Natural killer cell treated with Interleukin-12 subunit alpha and Interleukin-12 subunit beta and Interleukin-15 and Interleukin-18, amount 100 ng/mL, for 72 hours (primary cell): ENCODE data around the gene SLC49A3. TPM values are rescaled to one million over a fixed set of nuclear protein-coding genes. Genes with fewer than 3 reads are reported as not detected.
"Not testable (repeated sequence)": the region's sequence is repeated elsewhere in the genome, so short reads cannot be mapped to it uniquely, and the experiment has no call there.

Source experiments
- ATAC-seq, 2 donors: fragments of 150-1000 bp; cut with Tn5 transposase in 1 of 2; sonication (Bioruptor Pico), chemical (Tn5 transposase) in 1 of 2; 2 replicates each; pipeline ENCODE4 v1.10.0; 2021
- DNase-seq: peaks from one replicate; pipeline ENCODE4 v3.0.0; 2022; ENCODE audit warnings: low spot score
- H3K27ac Mint-ChIP-seq, 2 donors: 1 replicate in 1 of 2; 2 replicates in 1 of 2; pipeline ENCODE4 v1.8.0; 2022; ENCODE audit warnings: mixed read lengths in 2 of 2, mild to moderate bottlenecking in 1 of 2, moderate library complexity in 1 of 2
- H3K27me3 Mint-ChIP-seq, 2 donors: 1 replicate in 1 of 2; 2 replicates in 1 of 2; pipeline ENCODE4 v1.8.0; 2022; ENCODE audit warnings: mixed read lengths in 2 of 2
- H3K36me3 Mint-ChIP-seq: one replicate; pipeline ENCODE4 v1.8.0; 2022; ENCODE audit warnings: mixed read lengths
- H3K4me1 Mint-ChIP-seq, 2 donors: 1 replicate in 1 of 2; 2 replicates in 1 of 2; pipeline ENCODE4 v1.8.0; 2022; ENCODE audit warnings: low read depth in 2 of 2, mixed read lengths in 2 of 2, mild to moderate bottlenecking in 1 of 2
- H3K4me3 Mint-ChIP-seq: one replicate; pipeline ENCODE4 v1.8.0; 2022; ENCODE audit warnings: mixed read lengths
- H3K9me3 Mint-ChIP-seq: 2 replicates; pipeline ENCODE4 v1.8.0; 2022; ENCODE audit warnings: mixed read lengths
- total RNA-seq, 2 donors: library from RNA; stranded (reverse); gene quantifications; one replicate each; pipeline ENCODE4 v1.2.3, GENCODE V29; 2022

The SLC49A3 gene
- total RNA-seq, 2 donors from 2014 or later = 10.5 to 15.9 TPM

DNA sequence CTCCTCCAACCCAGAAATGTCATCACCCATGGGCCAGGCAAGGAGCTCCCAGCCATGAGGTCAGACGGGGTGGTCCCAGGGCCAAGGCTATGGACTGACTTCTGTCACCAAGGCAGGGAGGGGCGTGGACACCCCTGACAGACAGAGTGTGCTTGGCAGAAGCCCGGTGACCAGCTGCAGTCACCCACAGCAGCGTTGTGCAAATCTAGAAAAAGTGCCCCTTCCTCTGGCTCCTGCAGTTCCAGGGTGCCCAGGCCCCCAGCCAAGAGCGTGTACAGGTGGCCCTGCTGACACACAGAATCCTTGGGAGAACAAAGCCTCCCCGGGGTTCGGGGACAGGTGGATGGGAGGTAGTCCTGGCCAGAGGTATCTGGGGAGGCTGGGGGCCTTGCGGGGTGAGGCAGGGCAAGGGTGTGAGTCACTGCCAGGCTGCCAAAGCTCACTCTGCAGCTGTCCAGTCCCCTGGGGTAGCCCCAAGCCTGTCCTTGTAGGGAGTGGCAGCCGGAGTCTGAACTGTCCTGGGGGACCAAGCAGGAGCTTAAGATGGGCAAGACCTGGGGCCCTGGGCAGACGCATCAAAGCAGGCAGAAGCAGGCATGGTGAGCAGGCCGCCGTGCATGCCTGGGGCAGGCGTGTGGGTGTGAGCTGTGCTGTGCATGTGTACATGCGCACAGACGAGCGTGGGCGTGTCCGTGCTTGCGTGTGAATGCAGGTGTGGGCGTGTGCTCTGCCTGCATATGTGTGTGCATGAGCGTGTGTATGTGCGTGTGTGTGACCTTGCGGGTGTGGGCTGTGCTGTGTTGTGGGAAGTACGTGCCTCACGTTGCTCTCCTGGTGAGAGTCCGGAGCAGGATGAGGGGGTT is 11.3 kb downstream of the SLC49A3 start:
- Mint-ChIP-seq H3K9me3 (no peaks in the 10 kb centered on the region), H3K4me3 (no peak overlapping the region), H3K27me3 (no peaks in the 10 kb centered on the region), H3K36me3 (peaks cover 5% of the 10 kb centered on the region), H3K4me1 (peaks cover 7 to 21% of the 10 kb centered on the region in 2 donors), H3K27ac (peak overlapping the region in 1 of 2 donors; percentile 39)
- ATAC-seq = no peak
- DNase-seq = no peak

DNA sequence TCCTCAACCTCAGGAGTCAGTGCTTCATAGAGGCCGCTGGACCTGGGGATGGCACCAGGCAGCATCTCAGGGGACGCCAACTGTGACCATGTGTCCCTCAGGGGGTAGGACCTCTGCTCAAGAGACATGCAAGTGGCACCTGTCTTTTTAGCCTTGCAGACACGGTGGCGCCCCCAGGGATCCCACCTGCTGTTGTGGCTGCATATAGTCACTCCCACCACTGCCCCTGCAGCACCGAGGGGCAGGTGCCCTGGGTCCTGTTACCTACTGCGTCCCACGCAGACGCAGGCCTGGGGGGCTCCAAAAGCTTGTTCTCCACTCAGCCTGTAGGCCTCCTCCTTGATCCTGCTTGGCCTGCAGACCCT is 12.1 kb downstream of the SLC49A3 start:
- no peak for ATAC-seq
- no peak overlapping the region for H3K4me3 Mint-ChIP-seq
- H3K27ac Mint-ChIP-seq = no peak overlapping the region
- peaks cover 7 to 21% of the 10 kb centered on the region in 2 donors for H3K4me1 Mint-ChIP-seq
- DNase-seq = no peak
- peaks cover 5% of the 10 kb centered on the region for H3K36me3 Mint-ChIP-seq
- no peaks in the 10 kb centered on the region for H3K27me3 Mint-ChIP-seq
- H3K9me3 Mint-ChIP-seq = no peaks in the 10 kb centered on the region

DNA sequence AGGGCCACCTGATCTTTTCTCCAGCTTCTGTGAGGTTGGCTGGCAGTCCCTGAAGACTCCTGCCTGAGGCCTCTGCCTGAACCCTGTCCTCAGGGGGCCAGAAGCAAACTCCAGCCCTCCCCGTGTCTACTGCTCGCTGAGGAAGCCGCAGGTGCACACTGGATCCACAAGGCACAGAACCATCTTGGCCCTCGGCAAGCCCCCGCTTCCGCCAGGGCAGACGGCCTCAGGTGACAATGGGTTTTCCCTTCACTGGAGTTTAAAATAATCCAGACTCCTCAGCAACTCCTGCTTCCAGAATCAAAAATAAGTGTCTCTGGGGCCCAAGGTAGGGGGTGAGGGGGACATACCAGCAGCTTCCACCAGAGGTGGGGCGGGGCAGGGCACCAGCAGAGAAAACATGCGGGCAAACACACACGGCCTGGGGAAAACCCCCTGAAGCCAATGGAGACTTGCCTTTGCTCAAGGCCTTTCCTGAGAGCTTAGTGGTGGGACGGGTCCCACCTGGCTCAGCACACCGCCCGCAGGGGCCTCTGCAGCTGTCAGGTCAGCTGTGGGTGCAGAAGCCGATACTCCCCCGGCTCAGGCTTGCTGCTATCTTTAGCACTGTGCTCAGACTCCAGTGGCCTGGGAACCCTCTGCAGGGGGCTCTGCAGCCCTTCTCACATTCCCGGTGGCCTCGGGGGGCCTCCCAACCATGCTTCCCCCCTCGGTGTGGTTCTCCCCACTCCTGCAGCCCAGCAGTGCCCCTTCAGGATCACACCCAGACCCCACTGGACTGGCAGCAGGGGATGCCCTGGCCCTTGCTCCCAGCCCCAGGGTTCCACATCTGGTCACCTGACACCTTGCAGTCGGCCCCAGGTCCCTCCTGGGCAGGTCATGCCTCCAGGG is 12.7 kb downstream of the SLC49A3 start:
- H3K9me3 Mint-ChIP-seq = no peaks in the 10 kb centered on the region
- ATAC-seq (no peak), DNase-seq (no peak)
- H3K4me1 Mint-ChIP-seq = peaks cover 7 to 21% of the 10 kb centered on the region in 2 donors
- H3K36me3 Mint-ChIP-seq = peaks cover 5% of the 10 kb centered on the region
- peak overlapping the region in 1 of 2 donors; percentile 69 for H3K27ac Mint-ChIP-seq
- H3K4me3 Mint-ChIP-seq = peak overlapping the region; percentile 68
- no peaks in the 10 kb centered on the region for H3K27me3 Mint-ChIP-seq

DNA sequence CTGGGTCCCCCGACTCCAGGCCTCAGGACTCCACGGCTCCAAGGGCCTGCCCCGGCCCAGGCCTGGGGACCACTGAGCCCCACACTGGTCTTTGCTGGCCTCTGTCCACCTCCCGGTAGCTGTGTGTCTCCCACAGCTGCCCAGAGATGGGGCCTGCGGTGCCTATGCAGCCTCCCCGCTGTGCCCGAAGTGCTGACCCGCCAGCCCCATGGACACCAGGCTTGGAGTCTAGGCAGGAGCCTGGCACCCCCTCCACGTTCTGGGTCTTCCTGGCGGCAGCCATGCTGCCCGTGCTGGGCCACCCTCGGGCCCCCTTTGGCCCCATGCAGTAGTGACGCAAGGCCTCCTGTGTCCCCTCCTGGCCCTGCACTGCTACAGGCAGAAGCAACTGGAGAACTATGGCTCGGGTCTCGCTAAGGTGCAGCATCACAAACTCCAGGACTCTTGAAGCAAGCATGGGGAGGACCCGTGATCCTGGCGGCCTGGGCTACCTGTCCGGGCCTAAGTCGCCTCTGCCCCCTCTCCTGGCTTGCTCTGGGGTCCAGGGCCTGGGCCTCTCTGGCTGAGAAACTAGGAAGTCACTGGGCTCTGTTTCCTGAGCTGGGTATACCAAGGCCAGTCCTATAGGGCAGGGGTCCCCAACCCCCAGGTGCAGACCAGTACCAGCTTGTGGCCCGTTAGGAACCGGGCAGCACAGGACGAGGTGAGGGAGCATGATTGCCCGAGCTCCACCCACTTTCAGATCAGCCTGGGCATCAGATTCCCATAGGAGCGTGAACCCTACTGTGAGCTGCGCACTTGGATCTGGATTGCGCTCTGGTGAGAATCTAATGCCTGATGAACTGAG is 13.7 kb downstream of the SLC49A3 start:
- Mint-ChIP-seq H3K4me3 (peak overlapping the region; percentile 68), H3K4me1 (peaks cover 7 to 15% of the 10 kb centered on the region in 2 donors), H3K36me3 (peaks cover 5% of the 10 kb centered on the region), H3K27ac (peak overlapping the region; percentile 65 to 69), H3K9me3 (no peaks in the 10 kb centered on the region), H3K27me3 (no peaks in the 10 kb centered on the region)
- no peak for DNase-seq
- peak; percentile 0 to 10 for ATAC-seq

DNA sequence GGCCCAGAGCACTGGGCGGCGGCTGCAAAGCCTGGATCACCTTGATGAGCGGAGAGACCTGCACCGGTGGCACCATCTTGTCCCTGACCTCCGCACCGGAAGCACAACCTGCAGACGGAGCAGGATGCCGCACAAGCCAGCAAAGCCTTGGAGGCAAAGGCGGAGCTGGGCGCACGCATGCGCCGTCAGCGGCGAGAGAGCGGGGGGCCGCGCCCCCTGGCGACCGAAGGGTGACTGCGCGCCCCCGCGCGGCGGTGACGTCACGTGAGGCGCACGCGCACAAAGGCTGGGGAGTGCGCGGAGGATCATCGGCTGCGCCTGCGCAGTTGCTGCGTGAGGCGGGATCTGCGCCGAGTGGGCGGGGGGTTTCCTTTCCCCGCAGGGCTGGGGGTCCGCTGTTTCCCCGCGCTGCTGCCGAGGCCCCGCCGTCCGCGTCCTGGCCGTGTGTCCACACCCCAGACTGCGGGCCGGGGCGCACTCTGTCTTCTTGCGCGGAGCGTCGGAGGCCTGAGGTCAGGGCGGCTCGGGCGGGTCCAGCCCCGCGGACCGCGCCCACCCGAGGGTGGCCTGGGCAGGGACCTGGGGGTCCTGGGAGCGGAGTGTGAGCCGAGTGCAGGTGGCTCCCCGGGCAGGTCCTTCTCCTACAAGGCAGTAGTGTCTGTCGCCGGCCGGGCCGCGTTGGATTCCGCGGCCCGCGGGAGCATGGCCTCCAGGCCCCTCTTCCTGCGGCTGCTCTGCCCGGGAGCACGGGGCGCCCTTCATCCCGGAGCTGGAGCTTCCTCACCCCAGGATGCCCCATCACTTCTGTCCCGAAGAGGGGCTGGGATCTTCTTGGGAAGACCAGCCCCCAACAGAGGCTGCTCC is 14.5 kb downstream of the SLC49A3 start, which contains the start of the genes ATP5ME and MYL5:
Gene ATP5ME (minus strand): TSS at position 105 of the 864 bp plus-strand sequence. CDS start 29 bp downstream, at position 76.
Gene MYL5 (plus strand): TSS at position 371 of the 864 bp plus-strand sequence. CDS start 3,485 bp downstream, outside the sequence.
- H3K36me3 Mint-ChIP-seq = peaks cover 5% of the 10 kb centered on the region
- no peaks in the 10 kb centered on the region for H3K9me3 Mint-ChIP-seq
- H3K4me1 Mint-ChIP-seq = peaks cover 7 to 9% of the 10 kb centered on the region in 2 donors
- no peaks in the 10 kb centered on the region for H3K27me3 Mint-ChIP-seq
- DNase-seq (peak; percentile 98), ATAC-seq (peak; percentile 95 to 96)
- H3K4me3 Mint-ChIP-seq = peak within 1 kb of the TSS; percentile 88
- peak within 1 kb of the TSS; percentile 69 to 77 for H3K27ac Mint-ChIP-seq

DNA sequence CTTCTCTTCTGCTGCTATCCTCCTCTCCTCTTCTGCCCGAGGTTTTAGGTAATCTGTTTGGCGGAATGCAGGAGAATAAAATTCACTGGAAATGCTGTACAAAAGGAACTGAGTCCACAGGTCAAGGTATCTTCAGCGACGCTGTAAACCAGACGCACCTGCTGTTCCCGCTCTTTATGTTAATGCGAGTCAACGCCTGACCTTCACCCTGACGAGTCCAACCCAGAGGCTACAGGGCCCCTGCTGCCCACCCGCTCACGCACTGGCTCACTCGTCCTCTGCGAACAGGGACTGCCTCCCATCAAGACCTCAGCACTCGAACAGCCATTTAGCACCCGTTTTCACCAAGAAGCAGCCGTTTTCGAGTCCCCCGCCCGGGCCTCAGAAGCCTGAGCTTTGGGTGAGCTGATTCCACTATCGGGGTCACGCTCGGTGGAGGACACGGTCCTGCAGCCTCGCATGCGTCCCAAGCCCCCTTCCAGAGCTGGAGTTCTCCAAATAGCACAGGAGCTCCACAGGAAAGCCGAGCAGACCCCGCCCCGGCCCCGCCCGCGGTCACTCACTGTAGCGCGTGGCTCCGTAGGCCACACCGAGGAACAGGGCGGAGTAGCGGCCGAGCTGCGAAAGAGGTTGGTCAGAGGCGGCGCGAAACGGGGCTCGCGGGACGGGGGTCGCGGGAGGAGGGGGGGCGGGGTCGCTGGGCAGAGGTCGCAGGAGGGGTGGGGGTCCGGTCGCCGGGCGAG is 15.4 kb downstream of the SLC49A3 start:
- Mint-ChIP-seq H3K9me3 (no peaks in the 10 kb centered on the region), H3K27ac (peak overlapping the region; percentile 61 to 77), H3K36me3 (peaks cover 5% of the 10 kb centered on the region), H3K4me1 (peaks cover 7 to 9% of the 10 kb centered on the region in 2 donors), H3K27me3 (no peaks in the 10 kb centered on the region), H3K4me3 (peak overlapping the region; percentile 88)
- ATAC-seq (peak in 1 of 2 donors; percentile 17), DNase-seq (no peak)

DNA sequence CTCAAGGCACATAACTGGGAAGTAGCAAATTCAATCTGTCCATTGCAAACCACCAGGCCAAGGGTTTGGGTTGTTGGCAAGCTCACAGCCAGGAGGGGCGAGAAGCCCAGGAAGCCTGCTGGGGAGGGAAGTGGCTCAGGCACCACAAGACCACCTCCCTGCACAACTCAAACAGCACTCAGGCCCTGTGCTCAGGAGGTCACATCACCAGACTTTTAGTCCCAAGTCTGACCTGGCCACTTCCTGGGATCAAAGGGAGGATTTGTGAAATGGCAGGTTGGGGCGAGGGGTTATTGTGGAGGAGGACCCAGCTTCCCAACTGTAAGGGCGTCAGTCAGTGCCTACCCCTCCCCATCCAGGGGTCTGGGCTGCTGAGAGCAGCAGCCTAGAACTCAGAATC is 17.2 kb downstream of the SLC49A3 start:
- Mint-ChIP-seq H3K9me3 (no peaks in the 10 kb centered on the region), H3K36me3 (peaks cover 5% of the 10 kb centered on the region), H3K4me1 (peaks cover 7 to 13% of the 10 kb centered on the region in 2 donors), H3K27me3 (no peaks in the 10 kb centered on the region), H3K4me3 (no peak overlapping the region), H3K27ac (no peak overlapping the region)
- ATAC-seq = no peak
- no peak for DNase-seq

DNA sequence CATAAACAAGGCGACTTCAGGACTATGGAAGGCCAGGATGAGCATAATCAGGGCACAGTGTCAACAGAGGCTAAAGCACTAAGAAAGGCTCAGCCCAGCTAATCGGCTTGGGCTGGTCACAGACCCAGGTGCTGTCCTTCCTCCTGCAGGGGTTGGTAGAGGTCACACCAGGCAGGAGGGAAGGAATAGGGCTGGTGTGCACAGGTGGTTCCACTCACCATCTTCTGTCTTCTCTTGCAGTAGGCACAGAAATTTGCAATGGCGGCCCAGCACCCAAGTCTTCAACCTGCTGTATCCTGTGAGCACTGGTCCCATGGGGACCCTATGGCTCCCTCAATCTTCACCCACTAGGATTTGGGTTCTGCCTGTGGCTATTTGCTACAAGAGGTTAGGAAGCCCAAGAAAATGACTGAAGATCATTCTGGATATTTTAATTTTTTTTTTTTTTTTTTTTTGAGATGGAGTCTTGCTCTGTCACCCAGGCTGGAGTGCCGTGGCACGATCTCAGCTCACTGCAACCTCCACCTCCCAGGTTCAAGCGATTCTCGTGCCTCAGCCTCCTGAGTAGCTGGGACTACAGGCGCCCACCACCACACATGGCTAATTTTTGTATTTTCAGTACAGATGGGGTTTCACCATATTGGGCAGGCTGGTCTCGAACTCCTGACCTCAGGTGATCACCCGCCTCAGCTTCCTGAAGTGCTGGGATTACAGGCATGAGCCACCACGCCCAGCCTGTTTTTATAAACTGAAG is 19.0 kb downstream of the SLC49A3 start:
- not testable (repeated sequence) for H3K4me3 Mint-ChIP-seq, DNase-seq, H3K9me3 Mint-ChIP-seq, H3K27me3 Mint-ChIP-seq, H3K36me3 Mint-ChIP-seq, ATAC-seq, H3K27ac Mint-ChIP-seq
- H3K4me1 Mint-ChIP-seq = peaks cover 7 to 17% of the 10 kb centered on the region in 2 donors

DNA sequence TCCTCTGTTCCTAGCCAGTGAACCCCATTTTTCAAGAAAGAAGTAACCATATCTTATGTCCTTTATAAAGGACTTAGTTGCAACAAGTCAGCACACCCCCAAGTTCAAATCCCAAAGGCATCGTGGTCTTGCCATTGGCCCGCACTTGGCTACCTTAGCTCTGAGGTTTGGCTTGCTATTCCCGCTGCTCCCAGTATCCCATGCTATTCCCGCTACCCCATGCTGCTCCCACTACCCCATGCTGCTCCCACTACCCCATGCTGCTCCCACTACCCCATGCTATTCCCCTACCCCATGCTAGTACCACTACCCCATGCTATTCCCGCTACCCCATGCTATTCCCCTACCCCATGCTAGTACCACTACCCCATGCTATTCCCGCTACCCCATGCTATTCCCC is 20.7 kb downstream of the SLC49A3 start:
- not testable (repeated sequence) for H3K27ac Mint-ChIP-seq, H3K36me3 Mint-ChIP-seq, H3K4me3 Mint-ChIP-seq, DNase-seq, ATAC-seq, H3K9me3 Mint-ChIP-seq, H3K27me3 Mint-ChIP-seq
- H3K4me1 Mint-ChIP-seq = peaks cover 4 to 13% of the 10 kb centered on the region in 2 donors

DNA sequence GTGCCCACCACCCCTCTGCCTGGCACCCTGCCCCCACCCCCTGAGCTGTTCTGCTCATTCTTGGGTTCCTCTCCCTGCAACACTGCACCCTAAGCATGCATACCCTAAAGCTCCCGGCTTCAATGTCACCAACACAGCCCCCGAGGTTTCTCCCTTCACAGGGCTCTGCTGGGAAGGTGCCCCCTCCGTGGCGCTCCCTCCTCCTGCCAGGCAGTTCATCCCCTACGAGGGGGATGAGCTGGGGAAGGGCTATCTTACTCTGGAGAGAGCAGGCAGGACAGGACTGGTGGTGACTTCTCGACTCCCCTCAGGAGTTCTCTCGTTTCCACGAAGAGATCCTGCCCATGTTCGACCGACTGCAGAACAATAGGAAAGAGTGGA is 21.4 kb downstream of the SLC49A3 start:
- Mint-ChIP-seq H3K4me1 (peaks cover 0 to 13% of the 10 kb centered on the region in 2 donors), H3K9me3 (no peaks in the 10 kb centered on the region), H3K27ac (no peak overlapping the region), H3K4me3 (no peak overlapping the region), H3K36me3 (no peaks in the 10 kb centered on the region), H3K27me3 (no peaks in the 10 kb centered on the region)
- ATAC-seq (no peak), DNase-seq (no peak)

DNA sequence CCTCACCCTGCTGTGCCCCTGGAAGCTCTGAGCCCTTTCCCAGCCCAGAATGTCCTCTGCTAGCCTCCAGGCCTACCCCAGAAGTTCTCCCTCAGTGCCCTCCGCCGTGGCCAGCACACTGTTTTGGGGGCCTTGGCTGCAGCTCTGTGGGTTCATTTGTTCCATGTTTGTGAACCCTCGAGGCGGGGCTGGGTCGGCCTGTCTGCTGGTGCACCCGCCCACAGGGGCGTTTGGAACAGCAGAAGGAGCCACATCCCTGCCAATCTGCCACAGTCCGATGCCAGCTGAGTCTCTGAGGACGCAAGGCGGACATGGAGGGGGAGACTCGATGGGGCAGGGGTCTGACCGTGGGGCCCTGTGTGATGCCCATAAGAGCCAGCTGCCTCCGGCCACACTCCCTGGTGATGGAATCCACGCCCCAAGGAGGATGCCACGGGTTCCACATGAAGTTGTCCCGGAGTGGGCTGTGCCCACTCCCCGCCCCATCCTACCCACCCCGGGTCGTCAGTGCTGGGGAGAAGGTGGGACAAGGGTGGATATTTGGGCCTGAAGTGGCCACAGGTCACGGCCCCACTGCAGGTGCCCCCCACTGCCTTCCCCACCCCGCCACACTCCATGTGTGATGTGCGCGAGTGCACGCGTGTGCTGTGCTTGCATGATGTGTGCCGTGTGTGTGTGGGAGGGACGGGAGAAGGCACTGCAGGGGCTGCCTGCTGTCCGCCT is 22.0 kb downstream of the SLC49A3 start:
- DNase-seq (no peak), ATAC-seq (no peak)
- Mint-ChIP-seq H3K4me3 (no peak overlapping the region), H3K27me3 (no peaks in the 10 kb centered on the region), H3K4me1 (peaks cover 0 to 16% of the 10 kb centered on the region in 2 donors), H3K9me3 (no peaks in the 10 kb centered on the region), H3K36me3 (no peaks in the 10 kb centered on the region), H3K27ac (no peak overlapping the region)
